AG09319 (cell line): ENCODE measurements around the gene ATP13A3.
"Not testable (repeated sequence)": the region's sequence is repeated elsewhere in the genome, so short reads cannot be mapped to it uniquely, and the experiment has no call there.

ENCODE experiments used
- DNase-seq: peaks from one replicate; pipeline ENCODE4 v3.0.0-alpha.2; 2010; ENCODE audit warnings: low read depth; ENCODE audit errors: extremely low read depth
- CTCF ChIP-seq: IDR thresholded peaks from 2 replicates; pipeline ENCODE4 v1.5.1; 2011; ENCODE audit warnings: low read depth, mild to moderate bottlenecking, inconsistent platforms, low read length, moderate library complexity

ATP13A3 gene

GRCh38 chr3:194507571-194507970 lies 20.8 kb upstream of the ATP13A3 start:
- no peak for DNase-seq
- no peak for TF ChIP-seq CTCF

GRCh38 chr3:194505791-194506415 lies 19.1 kb upstream of the ATP13A3 start:
- DNase-seq = no peak
- TF ChIP-seq CTCF = no peak

- no peak for TF ChIP-seq CTCF
- no peak for DNase-seq
Measured at GRCh38 chr3:194504861-194505260, 18.1 kb upstream of the ATP13A3 start.

DNA sequence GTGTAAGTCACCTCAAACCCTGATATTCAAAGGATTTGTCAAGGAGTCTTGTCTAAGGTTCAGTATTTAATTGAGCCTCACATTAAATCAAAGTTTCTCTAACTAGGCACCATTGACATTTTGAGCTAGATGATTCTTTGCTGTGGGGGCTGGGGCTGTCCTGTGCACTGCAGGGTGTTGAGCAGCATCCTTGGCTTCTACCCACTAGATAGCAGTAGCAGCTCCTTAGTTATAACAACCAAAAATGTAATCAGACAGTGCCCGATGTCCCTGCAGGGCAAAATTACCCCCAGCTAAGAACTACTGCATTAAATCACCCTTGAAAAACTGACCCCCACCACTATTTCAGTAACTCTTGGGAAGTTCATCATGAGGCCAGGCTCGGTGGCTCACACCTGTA lies 17.3 kb upstream of the ATP13A3 start:
- no peak for TF ChIP-seq CTCF
- no peak for DNase-seq

- DNase-seq = no peak
- TF ChIP-seq CTCF = no peak
Measured at GRCh38 chr3:194503081-194503531, 16.3 kb upstream of the ATP13A3 start.

- DNase-seq = no peak
- no peak for TF ChIP-seq CTCF
Measured at GRCh38 chr3:194500198-194500597, 13.4 kb upstream of the ATP13A3 start.

- not testable (repeated sequence) for DNase-seq
Measured at GRCh38 chr3:194499516-194499915, 12.7 kb upstream of the ATP13A3 start.
